SK-N-MC (cell line): Measurements from ENCODE around the gene MCU.

Experiments
- EZH2 ChIP-seq: fragments of 200-600 bp; sonication (generic); IDR thresholded peaks from one replicate; pipeline ENCODE4 v1.6.1; 2017; ENCODE audit warnings: antibody characterized with exemption
- FOXP2 ChIP-seq: optimal IDR thresholded peaks from 2 replicates; pipeline ENCODE3; 2011; ENCODE audit warnings: mild to moderate bottlenecking, moderate library complexity; ENCODE audit not compliant: insufficient read depth; ENCODE audit errors: extremely low read length, control extremely low read depth
- POLR2AphosphoS5 ChIP-seq: IDR thresholded peaks from 2 replicates; pipeline ENCODE4 v1.6.1; 2012; ENCODE audit warnings: mild to moderate bottlenecking, low read depth, low read length, borderline replicate concordance

DNA sequence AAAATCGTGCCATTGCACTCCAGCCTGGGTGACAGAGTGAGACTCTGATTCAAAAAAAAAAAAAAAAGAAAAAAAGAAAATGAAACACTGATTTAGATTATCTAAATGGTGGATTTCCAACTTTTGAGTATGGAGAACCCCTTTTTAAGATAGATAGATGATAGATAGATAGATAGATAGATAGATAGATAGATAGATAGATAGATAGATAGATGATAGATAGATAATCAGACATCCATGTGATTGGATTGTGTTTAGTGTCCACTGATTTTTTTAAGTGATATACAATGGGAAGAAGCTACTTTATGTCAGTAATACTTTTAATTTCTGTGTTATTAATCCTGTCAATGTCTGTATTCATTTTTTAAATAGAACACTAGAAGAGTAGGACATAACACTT is 207.6 kb downstream of the MCU start:
- TF ChIP-seq EZH2 (no peak), POLR2AphosphoS5 (no peak), FOXP2 (no peak)
